BE2C (cell line): ENCODE measurements around the gene ZNF662.

ENCODE experiments used
- DNase-seq: peaks from one replicate; pipeline ENCODE4 v3.0.0-alpha.2; 2020
- H3K27me3 ChIP-seq: fragments of 250-450 bp; sonication (Bioruptor Pico); 2 replicates; pipeline ENCODE4 v1.5.1; 2020; ENCODE audit warnings: mild to moderate bottlenecking
- H3K36me3 ChIP-seq: fragments of 250-450 bp; sonication (Bioruptor Pico); 2 replicates; pipeline ENCODE4 v1.5.1; 2020; ENCODE audit warnings: mild to moderate bottlenecking
- H3K4me1 ChIP-seq: fragments of 250-450 bp; sonication (Bioruptor Pico); 2 replicates; pipeline ENCODE4 v1.5.1; 2020
- H3K4me3 ChIP-seq: 2 replicates; pipeline ENCODE4 v1.5.1; 2011; ENCODE audit warnings: low read depth, low read length
- H3K9me3 ChIP-seq: fragments of 250-450 bp; sonication (Bioruptor Pico); 2 replicates; pipeline ENCODE4 v1.5.1; 2020
- TF ChIP-seq, protein P1 (sequence below): IDR thresholded peaks from 2 replicates; pipeline ENCODE4 v1.5.1; 2012; ENCODE audit warnings: mild to moderate bottlenecking, low read depth, low read length

ZNF662 gene

DNA sequence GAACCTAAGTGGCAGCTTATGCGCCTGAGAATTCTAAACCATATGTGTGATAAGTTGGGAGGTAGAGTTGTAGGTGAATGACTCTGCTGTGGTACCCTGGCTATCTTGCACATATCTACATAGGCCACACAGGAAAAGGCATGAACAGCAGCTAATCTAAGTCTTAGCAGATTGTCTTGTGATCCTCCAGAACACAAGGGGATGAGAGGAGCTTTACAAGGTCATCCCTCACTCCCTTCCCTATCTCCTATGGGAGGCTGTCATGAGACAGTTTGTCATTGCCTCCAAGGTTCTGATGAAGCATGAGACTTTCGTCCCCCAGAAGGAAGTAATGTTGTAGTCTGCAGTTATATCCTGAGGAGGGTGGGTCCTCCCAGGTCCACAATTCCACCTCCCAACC, 3.7 kb upstream of the ZNF662 start:
- no peak for DNase-seq
- Histone ChIP-seq H3K4me3 (no peak overlapping the region), H3K36me3 (no peaks in the 10 kb centered on the region), H3K9me3 (no peaks in the 10 kb centered on the region), H3K27me3 (no peaks in the 10 kb centered on the region), H3K4me1 (0 out of 2 replicates have a peak, but pooled peaks cover 6% of the 10 kb centered on the region)
- TF ChIP-seq, protein P1, sequence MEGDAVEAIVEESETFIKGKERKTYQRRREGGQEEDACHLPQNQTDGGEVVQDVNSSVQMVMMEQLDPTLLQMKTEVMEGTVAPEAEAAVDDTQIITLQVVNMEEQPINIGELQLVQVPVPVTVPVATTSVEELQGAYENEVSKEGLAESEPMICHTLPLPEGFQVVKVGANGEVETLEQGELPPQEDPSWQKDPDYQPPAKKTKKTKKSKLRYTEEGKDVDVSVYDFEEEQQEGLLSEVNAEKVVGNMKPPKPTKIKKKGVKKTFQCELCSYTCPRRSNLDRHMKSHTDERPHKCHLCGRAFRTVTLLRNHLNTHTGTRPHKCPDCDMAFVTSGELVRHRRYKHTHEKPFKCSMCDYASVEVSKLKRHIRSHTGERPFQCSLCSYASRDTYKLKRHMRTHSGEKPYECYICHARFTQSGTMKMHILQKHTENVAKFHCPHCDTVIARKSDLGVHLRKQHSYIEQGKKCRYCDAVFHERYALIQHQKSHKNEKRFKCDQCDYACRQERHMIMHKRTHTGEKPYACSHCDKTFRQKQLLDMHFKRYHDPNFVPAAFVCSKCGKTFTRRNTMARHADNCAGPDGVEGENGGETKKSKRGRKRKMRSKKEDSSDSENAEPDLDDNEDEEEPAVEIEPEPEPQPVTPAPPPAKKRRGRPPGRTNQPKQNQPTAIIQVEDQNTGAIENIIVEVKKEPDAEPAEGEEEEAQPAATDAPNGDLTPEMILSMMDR, result no peak

DNA sequence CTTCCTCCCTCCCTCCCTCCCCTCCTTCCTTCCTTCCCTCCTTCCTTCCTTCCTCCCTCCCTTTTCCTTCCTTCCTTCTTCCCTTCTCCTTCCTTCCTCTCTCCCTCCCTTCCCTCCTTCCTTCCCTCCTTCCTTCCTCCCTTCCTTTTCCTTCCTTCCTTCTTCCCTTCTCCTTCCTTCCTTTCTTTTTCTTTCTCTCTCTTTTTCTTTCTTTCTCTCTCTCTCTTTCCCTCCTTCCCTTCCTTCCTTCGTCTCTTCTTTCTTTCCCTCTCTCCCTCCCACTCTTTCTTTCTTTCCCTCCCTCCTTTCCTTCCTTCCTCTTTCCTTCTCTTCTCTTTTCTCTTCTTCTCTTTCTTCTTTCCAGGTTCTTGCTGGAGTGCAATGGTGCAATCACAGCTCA, 1.9 kb upstream of the ZNF662 start:
- 0 out of 2 replicates have a peak, but pooled peaks cover 6% of the 10 kb centered on the region for H3K4me1 ChIP-seq
- H3K4me3 ChIP-seq, result no peak overlapping the region
- TF ChIP-seq, protein P1, result no peak
- no peaks in the 10 kb centered on the region for H3K27me3 ChIP-seq
- no peak for DNase-seq
- H3K36me3 ChIP-seq, result no peaks in the 10 kb centered on the region
- H3K9me3 ChIP-seq, result no peaks in the 10 kb centered on the region

DNA sequence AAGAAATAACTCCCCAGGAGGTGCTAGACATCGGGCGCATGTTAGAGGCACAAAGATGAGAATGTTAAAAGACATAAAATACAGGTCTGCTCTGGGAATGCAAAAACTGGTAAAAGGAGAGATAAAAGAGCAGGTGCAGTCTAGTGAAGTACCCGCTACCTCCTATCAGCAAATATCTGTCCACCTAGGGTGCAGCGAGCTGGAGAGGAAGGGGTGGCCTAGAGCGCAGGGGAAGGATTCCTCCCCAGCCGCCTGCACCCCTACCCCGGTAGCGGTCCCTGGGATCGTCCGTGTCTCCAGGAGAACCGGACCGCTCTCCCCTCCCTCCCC, 237 bp upstream of the ZNF662 start:
- Histone ChIP-seq H3K27me3 (no peaks in the 10 kb centered on the region), H3K9me3 (no peaks in the 10 kb centered on the region), H3K36me3 (no peaks in the 10 kb centered on the region), H3K4me1 (0 out of 2 replicates have a peak, but pooled peaks cover 6% of the 10 kb centered on the region), H3K4me3 (no peak overlapping the region)
- DNase-seq, result no peak
- TF ChIP-seq, protein P1, result no peak

DNA sequence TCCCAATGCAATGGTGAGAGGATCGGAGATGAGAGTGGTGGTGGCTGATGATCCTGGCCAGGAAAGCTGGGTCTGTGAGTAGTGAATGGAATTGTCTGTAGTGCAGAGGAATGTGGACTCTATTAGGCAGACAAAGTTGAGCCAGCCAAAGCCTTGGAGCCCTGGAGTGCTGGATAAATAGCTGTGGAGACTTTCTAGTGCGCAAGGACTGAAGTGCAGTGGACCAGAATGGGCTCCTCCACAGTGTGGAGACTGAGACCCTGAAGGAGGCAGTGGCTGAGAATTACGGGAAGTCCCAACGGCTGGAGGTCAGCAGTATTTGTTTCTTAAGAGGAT, 874 bp downstream of the ZNF662 start:
- DNase-seq, result no peak
- Histone ChIP-seq H3K27me3 (no peaks in the 10 kb centered on the region), H3K4me1 (0 out of 2 replicates have a peak, but pooled peaks cover 1% of the 10 kb centered on the region), H3K36me3 (no peaks in the 10 kb centered on the region), H3K9me3 (no peaks in the 10 kb centered on the region), H3K4me3 (no peak overlapping the region)
- TF ChIP-seq, protein P1, result no peak

DNA sequence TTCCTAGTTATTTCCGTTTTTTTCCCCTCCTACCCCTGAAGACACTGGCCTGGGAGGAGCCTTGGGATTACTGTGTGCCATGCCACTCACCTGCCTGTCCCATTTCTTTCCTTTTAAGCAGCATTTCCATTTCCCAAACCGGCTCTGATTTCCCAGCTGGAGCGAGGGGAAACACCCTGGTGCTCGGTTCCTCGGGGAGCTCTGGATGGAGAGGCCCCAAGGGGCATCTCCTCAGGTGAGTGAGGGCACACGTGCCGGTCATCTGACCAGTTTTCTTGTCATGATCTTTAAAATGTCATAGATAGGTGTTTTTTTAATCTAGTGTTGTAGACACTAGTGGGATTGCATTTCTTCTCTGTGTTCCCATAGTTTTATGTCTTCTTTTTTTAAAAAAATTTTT, 2.7 kb downstream of the ZNF662 start:
- Histone ChIP-seq H3K27me3 (no peaks in the 10 kb centered on the region), H3K36me3 (no peaks in the 10 kb centered on the region), H3K4me3 (no peak overlapping the region), H3K9me3 (no peaks in the 10 kb centered on the region), H3K4me1 (no peaks in the 10 kb centered on the region)
- DNase-seq, result no peak
- TF ChIP-seq, protein P1, result no peak

DNA sequence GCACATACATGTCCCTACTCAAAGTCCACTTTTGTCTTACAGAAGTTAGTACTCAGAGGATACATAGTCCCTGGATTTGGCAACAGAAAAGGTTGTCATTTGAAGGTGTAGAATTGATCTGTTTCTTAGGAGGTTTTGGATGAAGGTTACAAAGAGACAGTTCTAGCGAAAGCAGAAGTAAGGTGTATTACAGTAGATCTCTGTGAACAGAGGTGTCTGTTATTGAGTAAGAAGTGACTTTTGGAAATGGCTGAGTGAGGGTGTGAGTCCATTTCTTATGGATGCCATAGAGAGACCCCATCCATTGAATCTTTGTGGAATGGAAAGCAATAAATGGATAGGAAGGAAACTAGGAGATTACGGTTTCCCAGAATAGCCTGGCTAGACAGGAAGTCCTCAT, 5.6 kb downstream of the ZNF662 start:
- TF ChIP-seq, protein P1, result no peak
- DNase-seq, result no peak
- Histone ChIP-seq H3K9me3 (no peaks in the 10 kb centered on the region), H3K27me3 (no peaks in the 10 kb centered on the region), H3K36me3 (no peaks in the 10 kb centered on the region), H3K4me3 (no peak overlapping the region), H3K4me1 (no peaks in the 10 kb centered on the region)
